IPS DF 4.7 (cell line): ENCODE data around the gene ZC3H12A.

ENCODE experiments used
- DNase-seq: peaks from one replicate; pipeline ENCODE4 v3.0.0-alpha.2; 2013; ENCODE audit warnings: low spot score; ENCODE audit errors: extremely low read depth

ZC3H12A gene

DNA sequence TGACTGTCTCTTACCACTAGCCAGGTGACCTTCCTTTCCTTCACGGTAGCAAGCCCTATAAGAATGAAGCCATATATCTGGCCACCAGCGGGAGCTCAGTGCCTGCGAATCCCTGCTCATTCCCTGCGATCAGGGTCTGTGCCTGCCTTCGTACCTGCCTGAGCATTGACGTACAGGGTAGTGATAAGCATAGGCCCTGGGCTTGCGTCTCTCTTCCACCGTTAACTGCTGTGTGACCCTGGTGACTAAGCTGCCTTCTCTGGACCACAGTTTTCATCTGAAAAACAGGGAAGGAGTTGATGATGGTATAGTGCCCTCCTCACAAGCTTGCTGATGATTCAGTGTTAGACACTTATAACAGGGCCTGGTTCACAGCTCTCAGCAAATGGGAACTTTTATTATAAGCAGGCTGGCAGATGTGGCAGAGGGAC lies 4.1 kb downstream of the ZC3H12A start:
- no peak for DNase-seq

DNA sequence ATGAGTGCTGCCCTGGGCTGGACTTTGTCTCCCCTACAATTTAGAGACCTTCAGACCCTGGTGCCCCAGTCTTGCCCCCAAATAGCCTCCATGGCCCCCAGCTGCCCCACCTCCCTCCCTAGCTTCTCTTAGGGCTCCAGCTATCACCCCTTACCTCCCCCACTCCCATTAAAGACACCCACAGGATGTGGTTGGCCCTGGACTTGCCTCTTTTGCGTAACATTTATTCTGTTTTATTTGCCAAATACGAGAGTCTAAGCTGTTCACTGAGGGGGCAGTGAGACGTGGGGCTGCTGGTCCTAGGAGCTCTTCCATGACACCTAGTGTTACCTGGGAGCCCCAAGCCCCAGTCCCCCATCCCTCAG lies 4.5 kb downstream of the ZC3H12A start:
- DNase-seq = no peak

DNA sequence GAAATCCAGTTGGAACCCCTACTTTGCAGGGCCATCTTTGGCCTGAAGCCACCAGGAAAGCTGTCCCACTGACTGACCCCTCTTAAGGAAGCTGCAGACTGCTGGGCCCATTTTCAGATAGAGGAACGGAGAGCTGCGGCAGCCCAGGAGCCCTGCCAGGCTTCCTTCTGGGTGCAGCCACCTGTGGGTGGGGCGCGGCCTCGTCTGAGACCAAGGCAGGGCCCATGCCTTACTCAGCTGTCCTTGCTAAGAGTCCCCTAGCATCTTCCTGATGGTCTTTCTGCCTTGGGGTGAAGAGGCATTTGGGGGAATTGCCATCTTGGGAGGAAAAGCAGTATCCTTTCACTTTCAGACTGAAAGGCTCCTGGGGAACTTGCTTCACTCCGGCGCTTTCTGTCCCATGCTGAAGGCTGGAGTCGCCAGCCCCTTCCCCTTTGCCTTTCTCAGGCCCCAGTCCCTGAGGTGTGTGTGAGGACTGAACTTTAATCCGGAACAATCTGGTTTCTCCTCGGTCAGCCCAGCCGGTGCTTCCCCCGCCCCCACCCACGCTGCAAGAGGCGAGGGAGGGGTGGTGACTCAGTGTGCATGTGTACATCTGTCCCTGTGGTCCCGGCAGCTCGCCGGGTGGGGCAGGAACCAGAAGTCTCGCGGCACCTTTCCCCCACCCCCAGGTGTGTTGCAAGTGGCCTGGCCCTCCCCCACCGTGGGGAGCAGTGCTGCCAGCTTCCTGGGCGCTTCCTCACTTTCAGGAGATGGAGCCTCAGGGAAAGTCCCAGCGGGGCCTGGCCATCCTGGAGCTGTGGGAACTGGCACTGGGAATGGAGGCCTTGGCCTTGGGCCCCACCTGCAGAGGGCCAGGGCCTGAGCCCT lies 5.1 kb downstream of the ZC3H12A start:
- DNase-seq = no peak

DNA sequence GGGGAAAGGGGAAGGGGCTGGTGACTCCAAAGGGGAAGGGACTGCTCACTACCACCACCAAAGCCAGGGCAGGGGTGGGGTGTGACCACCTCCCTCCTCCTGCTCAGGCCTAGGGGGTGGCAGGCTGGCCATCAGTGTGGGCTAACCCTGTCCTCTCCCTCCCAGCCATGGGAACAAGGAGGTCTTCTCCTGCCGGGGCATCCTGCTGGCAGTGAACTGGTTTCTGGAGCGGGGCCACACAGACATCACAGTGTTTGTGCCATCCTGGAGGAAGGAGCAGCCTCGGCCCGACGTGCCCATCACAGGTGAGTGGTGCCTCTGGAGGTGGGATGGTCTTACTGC lies 5.7 kb downstream of the ZC3H12A start:
- DNase-seq = no peak

DNA sequence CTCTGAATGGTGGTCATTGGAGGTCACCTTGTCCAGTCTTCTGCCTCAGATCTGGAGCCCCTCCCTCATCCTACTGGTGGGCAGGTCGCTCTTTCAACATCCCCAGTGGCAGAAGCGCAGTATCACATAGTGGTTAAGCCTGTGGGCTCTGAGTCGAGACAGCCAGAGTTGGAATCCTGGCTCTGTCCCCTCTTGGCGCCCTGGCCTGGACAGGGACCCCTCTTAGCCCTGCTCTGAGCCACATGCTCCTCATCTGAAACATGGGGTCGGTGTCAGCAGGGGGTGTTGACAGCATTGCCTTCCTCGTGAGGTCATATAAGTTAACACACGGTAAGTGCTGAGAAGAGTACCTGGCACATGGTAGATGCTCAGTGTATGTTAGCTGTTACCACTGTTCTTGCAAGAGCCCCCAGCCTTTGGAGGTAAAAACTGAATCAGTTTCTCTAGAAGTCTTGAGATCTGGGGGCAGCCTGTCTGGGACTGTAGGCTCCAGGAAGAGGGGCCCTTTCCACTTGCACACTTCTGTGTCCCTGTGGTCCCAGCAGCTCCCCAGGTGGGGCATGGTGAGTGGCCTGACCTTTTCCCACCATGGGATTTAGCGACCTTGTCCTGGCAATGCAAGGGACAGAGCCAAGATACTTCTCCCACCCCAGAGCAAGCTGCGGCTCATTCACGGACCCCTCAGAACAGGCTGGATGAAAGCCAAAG lies 6.4 kb downstream of the ZC3H12A start:
- no peak for DNase-seq

DNA sequence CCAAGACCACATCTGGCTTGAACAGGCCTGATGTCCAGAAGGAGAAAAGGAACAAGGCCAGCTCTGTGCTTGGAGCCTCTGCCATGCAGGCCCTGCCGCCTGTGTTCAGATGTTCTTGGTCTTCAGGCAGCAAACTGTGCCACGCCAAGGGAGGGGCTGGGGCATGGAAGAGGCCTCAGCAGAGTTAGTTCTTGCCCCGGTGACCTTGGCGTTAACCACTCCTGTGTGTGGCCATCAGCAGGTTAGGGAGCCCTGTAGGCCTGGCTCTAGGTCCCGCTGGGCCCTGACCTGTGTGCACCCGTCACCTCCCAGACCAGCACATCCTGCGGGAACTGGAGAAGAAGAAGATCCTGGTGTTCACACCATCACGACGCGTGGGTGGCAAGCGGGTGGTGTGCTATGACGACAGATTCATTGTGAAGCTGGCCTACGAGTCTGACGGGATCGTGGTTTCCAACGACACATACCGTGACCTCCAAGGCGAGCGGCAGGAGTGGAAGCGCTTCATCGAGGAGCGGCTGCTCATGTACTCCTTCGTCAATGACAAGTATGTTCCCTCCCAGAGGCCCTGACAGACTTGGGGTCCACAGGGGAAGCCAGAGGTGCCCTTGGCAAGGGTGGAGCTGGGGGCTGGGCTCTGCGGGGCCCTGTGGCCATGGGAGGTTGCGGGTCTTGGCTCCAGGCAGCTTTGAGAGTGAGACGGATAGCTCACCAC lies 7.1 kb downstream of the ZC3H12A start:
- no peak for DNase-seq

DNA sequence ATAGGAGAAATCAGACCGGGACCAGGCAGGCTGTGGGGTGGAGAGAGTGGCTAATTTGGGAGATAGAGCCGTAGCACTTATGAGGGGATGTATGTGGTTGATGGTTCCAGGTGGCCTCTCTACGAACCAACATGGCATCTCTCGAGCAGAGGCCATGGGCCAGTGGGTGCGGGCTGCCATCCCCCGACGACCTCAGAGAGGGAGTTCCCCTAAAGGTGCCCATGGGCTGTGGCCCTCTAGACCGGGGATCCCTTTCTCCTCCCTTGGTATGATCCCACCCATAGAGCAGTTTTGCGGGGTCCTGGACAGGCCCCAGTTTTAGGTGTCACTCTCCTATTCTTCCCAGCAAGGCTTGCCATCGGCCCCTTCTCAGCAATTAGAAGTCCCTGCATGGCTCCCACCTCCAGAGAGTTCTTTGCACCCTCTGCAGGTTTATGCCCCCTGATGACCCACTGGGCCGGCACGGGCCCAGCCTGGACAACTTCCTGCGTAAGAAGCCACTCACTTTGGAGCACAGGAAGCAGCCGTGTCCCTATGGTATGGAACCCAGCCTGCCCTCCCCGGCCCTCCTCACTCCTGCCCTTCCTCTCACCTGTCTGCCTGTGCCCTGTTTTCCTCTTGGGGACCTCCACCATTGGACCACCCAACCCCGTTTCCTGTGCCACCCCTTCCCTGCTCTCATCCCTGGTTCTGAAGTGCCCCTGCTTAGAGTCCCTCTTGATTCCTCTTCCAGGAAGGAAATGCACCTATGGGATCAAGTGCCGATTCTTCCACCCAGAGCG lies 7.8 kb downstream of the ZC3H12A start:
- DNase-seq = no peak

DNA sequence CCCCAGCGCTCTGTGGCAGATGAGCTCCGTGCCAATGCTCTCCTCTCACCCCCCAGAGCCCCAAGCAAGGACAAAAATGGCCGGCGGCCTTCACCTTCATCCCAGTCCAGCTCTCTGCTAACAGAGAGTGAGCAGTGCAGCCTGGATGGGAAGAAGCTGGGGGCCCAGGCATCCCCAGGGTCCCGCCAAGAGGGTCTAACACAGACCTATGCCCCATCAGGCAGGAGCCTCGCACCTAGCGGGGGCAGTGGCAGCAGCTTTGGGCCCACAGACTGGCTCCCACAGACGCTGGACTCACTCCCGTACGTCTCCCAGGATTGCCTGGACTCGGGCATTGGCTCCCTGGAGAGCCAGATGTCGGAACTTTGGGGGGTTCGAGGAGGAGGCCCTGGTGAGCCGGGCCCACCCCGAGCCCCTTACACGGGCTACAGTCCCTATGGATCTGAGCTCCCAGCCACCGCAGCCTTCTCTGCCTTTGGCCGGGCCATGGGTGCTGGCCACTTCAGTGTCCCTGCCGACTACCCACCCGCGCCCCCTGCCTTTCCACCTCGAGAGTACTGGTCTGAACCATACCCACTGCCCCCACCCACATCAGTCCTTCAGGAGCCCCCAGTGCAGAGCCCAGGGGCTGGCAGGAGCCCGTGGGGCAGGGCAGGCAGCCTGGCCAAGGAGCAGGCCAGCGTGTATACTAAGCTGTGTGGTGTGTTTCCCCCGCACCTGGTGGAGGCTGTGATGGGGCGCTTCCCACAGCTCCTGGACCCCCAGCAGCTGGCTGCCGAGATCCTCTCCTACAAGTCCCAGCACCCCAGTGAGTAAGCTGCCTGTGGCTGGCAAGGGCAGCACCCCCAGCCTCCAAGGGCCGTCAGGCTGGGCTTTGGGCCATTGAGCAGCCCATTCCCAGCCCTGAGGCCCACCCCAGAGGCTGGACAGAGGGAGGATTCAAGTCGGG lies 8.7 kb downstream of the ZC3H12A start:
- no peak for DNase-seq

DNA sequence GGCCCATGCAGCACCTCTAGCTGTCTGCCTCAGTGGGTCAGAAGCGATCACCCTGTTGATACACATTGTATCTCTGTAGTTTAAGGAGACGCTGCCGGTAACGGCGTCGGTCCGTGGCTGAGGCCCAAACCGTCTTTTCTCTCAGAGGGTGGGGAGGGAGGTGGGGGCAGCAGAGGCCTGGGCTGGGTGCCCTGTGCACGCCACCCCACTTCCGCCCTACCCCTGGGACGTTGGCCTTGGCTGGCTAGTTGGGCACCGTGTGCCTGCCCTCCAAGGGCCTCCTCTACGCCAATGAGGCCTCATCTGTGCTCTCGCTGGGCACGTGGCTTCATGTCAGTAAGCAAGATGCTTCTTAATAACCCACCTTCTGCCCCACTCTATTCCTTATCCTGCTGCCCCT lies 9.4 kb downstream of the ZC3H12A start:
- DNase-seq = no peak

DNA sequence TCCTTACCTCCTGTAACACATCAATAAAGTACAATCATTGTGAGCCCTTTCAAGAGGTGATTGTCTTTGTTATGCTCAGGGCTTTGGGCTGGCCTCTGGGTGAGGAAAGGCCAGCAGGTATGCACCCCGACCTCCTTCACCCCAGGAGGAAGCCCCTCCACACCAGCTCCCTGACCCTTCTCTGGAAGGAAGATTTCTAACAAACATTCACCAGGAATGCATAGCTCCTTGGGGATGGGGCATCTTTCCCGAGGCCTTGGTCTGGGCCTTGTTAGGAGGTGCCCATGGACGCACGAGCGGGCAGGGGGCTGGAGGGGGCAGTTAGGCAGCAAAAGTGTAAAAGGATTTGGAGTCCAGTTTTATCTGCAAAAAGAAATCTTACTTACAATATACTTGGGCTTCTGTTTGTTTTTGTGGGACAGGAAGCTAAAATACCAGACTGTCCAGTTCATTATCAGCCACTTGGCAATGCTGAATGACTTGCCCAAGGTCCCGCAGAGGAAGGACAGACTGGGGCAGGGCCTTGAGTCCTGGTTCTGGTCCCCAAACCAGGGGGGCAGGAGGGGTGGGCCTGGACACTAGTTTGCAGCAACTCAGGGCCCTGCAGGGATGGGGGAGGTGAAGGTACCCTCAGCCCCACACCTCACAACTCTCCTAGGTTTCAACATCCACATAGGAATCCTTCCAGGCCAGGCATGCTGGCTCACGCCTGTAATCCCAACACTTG lies 10.1 kb downstream of the ZC3H12A start:
- no peak for DNase-seq

DNA sequence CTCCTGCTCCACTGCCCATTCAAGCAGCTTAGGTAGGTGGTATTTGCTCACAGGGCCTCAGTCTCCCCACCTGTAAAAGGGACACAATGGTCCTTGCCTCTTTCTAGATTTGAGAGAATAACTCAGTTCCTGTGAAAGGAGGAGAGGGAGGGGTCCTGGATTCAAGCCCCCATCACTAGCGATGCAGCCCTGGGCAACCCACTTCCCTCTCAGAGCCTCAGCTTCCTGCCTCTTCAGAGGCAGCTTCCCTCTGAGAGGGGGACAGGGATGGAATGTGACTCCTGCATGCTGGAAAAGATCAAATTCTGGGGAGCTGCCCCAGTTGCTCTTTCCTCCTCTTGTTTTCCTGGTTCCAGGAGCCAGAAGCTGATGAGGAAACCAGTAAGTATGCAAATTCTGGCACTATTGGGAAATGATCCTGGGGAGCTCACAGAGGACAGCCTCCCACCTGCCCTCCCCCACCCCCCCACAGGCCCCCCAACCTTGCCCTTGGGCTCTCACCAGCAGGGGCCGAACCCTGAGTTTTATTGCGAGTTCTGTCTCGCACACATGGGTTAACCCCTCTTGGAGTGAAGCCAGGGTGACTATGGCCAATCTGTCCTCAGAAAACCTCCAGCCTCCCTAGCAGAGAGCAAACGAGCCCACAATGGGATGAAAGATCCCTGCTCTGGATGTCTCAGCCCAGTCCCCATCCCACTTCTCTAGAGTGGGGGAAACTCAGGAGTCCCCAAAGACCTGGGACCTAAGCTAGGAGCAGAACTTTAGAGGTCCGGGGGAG lies 11.7 kb downstream of the ZC3H12A start:
- no peak for DNase-seq

DNA sequence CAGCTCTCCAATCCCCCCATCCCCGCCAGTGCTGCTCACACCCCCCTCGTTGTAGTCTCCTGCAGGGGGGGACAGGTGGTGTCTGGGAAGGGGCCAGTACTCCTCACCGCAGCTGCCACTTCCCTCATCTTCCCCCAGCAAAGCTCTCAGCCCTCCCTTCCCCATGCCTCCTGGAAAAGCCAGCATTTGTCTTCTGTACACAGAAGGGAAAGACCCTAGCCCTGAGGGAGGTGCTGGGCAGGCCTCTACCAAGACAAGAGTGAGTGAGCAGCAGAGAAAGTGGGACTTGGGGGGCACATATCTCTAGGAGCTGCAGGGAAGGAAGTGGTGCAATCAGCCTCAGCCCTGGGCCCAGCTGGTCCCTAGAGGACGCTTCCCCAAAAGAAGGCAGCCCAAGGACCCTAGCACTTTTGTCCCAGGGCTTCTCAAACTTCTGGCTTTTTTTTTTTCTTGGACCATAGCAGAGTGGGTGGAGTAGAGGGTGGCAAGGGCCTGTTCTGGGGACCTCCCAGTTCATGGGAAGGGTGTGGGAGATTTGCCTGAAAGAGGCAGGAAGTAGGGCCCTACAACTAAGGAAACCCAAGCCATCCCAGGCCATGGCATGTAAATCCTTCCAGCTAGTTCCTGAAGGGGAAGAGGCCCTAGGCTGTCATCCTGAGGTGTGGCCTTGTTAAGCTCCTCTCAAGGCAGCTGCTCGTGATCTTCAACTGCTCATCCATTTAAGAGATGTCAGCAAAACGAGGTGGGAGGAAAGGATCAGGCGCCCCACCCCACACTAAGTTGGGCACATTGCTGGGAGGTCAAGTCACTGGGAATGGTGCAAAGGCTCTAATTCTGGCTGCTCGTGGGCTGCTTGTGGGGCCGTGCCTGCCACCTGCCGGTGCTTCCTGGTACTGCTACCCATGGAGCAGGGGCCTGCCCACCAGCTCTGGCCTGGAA lies 12.6 kb downstream of the ZC3H12A start:
- no peak for DNase-seq

DNA sequence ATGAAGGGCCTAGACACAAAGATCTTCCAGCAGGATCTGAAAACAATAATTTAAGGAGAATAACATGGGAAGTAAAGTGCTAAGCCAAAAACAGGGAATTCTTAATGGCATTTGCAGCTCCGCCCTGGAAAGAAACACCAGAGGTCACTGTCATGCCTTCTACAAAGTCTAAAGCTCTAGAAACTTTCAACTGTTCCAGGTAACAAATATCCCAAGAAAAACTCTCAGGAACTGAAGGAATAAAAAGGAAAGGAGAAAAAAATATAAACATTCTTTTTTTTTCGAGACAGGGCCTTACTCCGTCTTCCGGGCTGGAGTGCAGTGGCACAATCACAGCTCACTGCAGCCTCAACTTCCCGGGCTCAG lies 13.2 kb downstream of the ZC3H12A start:
- no peak for DNase-seq

DNA sequence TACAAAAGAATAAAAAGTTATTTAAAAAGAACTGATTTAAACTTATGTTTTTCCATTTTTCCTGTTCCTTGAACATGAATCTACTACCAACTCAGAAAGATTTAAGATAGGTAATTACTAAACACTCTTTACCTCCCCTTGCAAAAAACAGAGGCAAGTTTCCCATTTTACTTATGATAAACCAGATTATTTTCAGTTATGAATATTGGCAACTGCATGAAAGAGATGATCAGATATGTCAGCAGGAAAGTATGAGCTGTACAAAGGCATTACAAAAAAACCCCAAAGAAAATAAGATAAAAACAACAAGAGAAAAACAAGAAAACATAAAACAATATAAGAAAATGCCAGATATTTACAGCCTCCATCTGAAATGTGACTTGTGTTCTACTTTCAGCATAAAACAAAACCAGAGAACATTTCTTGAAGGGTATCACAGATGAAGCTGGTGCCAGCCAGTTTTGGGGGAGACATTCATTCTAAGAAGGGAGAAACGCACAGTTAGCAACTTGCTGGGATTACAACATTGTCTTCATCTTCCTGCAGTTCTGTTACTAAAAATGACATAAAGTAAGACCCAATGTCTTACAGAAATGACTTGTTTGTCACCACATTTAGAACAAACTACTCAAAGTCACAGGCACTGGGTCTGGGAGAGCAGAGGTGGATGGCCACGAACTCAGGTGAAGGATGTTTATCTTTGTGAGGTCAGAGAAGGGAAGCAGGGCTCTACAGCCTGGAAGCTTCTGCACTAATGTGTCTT lies 19.1 kb downstream of the ZC3H12A start:
- DNase-seq = no peak

DNA sequence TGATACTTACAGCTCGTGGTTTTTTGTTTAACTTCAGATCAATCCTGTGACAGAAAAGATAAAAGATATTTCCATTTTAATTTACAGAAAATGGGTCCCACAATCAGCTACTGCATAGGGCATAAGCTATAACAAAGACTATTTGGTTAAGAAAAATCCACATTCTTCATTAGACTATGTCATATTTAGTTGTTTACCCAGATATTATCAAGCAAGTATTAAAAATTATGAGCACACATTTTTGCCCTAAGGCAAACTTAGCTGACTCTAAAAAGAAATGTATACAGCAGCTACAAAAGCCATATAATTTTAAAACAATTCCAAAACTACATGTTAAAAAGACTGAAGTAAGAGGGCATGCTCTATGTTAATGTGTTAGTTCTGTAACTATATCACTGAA lies 21.5 kb downstream of the ZC3H12A start:
- DNase-seq = no peak

DNA sequence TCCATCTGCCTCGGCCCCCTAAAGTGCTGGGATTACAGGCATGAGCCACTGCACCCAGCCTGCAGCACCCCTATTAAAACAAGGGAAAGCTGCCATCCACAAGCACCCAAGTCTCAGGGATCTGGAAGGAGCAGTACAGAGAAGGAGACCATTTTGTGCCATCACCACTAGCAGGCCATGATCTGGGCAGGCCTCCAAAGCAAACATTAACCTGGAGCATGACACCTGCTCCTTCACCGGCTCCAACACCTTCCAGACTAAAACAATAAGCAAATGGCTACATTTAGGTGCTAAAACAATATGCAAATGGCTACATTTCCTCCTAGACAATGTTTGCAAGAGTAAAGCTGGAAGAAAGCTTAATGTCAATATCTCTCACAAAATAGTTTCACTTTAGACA lies 23.5 kb downstream of the ZC3H12A start:
- no peak for DNase-seq
